ENCODE results near the gene SMG6.

Gene SMG6

GRCh38 chr17:2070241-2071023 lies 233.2 kb downstream of the SMG6 start:
- no peak for DNase-seq

- DNase-seq: no peak
Measured at GRCh38 chr17:2068519-2069051, 235.0 kb downstream of the SMG6 start.

GRCh38 chr17:2068031-2068518 lies 235.5 kb downstream of the SMG6 start:
- DNase-seq: no peak

GRCh38 chr17:2067608-2068024 lies 236.0 kb downstream of the SMG6 start:
- no peak for DNase-seq

DNA sequence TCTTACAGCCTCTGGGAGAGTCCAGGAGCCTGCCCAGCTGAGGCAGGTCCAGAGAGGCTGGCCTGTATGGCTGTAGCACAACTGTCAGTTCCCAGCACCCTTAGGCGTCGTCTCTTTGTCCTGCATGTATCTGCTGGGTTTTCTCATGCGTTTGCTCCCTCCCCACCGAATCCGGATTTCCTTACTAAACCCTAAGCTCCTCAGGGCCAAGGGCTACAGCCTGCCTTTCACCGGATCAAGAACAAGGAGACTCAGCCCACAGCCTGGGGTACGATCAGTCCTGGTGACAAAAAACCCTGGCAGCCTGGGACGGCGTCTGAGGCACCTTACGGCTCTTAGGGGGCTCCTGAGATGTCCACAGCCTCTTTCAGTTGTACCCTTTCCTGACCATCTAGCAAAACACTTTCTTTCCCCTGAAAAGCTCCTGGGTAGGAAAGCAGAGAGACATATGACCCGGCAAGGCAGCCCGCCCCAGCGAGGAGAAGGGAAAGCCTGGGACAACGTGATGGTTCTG lies 236.5 kb downstream of the SMG6 start:
- no peak for DNase-seq

- DNase-seq: no peak
Measured at GRCh38 chr17:2065949-2066400, 237.6 kb downstream of the SMG6 start.

DNA sequence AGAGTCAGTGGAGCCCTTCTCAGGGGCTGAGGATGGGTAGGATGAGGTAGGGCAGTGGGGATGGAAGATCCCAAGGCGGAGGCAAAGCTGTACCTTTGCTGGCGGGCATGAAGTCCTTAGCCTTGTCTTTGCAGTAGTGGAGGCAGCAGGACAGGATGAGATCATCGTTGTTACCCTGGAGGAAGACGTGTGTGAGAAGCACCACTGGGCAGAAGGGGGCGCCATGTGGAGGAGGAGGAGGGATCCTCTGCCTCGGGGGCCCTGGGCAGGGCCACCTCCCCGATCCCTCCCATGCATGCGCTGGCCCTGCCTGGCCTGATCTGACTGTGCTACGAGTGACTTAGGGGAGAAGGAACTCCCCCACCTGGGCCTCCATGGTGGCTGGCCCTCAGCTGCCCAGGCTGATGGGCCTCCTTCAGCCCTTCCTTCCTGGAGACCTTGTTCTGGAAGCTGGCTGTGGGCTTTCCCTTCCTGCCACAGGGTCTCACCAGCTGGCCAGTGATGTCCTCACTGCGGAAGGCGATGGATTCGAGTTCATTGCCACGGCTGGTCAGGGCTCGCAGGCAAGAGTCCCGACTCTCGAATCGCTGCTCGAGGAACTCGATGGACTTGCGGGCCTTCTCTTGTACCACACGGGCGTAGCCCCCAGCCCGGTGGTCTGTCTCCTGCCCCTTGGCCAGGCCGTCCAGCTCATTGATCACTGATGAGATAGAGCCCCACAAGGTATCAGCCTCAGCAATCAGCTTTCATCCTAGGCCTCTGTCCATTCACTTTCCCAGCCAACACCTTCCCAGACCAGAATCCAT lies 238.4 kb downstream of the SMG6 start:
- DNase-seq: no peak

DNA sequence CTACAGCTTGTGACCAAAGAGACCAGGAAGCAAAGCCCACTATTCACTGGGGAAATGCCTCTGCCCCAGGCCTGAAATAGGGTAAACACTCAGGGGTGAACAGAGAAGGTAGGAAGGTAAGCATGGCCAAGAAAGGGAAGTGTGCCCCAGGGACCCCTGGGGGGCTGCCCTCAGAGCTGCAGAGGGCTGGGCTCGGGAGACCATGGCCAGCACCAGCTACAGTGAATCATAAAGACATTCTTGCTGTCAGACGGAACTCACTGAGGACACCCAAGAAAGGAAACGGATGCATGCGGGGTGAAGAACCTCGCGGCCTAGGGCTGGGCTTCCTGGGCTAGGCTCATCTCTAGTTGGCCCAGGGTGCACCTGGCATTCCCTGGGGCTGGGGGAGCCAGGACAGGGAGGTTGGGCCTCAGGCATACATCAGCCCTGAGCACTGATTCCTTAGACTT lies 239.0 kb downstream of the SMG6 start:
- no peak for DNase-seq

GRCh38 chr17:2064147-2064489 lies 239.5 kb downstream of the SMG6 start:
- DNase-seq: no peak

DNA sequence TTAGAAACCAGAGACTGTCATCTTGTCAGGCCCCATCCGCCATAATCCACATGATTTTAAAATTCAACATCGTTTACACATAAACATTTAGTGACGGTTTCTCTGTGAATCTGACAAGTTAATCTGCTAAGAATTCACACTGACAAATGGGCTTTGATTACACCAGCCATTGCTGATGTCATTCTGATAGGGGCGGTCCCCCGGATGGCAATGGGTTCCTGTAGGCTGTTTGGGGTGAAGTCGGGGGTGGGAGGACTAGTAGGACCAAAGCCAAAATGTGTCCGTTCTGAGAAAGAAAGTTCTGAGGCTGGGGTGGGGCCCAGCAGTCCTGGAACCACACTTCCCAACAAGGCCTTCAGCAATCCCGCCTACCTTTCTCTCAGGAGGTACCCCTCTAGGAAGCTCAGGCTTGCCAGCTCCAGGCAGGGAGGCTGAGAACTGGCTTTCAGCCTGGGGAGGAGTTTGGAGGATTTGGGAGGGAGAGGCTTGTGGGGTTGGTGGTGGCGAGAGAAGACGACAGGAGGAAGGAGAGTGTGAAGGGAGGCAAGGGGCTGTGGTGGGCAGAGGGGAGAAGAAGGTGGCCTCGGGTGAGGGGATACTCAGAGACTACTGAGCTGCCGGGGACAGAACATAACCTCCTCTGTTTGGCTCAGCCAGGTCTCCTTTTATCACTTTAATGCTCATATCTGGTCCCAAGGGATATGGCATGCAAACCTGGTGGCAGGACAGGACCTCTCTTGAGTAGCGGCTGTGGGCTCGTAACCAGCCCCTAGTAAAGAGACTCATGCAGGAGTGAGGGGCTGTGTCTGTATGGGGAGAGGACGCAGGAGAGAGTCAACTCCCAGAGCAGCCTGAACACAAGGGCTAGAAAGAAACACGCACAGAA lies 240.1 kb downstream of the SMG6 start:
- DNase-seq: no peak

DNA sequence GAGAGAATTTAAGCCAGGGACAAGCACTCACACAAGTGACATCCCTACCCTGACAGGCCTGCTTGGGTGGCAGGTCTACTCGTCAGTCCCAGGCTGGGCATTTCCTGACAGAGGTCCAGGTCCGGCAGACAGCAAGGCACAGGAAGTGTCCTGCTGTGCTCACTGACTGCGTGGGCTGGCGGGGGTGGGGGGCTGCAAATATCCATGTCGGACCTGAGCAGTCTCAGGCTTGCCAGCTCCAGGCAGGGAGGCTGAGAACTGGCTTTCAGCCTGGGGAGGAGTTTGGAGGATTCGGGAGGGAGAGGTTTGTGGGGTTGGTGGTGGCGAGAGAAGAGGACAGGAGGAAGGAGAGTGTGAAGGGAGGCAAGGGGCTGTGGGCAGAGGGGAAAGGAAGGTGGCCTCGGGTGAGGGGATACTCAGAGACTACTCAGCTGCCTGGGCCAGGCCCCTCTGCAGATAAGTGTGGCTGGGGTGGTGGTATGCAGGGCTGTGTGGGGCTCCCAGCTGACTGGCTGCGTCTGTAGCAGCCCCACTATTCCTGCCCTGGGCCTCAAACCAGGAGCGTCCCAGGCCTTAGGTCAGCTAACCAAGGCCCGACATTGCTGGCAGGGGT lies 240.9 kb downstream of the SMG6 start:
- DNase-seq: no peak

- no peak for DNase-seq
Measured at GRCh38 chr17:2061441-2061958, 242.1 kb downstream of the SMG6 start.

DNA sequence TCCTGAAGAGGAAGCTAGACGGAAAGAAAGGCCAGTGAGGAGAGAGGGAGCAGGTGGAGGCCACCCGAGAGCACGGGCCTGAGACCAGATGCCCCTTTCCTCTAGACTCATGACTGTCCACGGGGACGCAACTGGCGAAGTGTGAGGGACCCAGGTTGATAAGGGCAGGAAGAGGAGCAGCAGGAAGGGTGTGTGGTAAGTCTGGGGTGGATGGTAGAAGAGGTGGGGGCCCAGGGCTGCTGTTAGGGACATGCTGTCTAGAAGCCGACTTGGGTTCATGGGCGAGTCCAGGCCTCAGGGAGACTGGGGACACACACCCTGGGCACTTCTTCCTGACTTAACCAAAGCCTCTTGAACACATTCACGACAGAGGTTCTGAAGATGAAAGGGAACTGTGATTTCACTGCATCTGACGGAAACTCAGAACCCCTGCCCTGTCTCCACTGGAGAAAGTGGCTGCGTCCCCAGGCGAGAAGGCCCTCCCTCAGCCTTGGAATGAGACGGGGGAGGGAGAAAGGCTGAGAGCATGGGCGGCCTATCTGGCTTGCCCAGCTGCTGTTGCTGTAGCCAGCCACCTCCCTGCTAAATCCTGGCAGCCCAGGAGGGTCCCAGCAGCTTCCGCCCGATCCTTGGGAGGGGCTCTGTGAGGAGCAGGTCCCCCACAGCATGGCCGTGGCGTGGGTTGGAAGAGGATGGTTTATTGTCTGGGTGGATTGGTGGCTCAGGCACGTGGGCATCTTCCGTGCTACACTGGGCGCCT lies 242.7 kb downstream of the SMG6 start:
- no peak for DNase-seq

DNA sequence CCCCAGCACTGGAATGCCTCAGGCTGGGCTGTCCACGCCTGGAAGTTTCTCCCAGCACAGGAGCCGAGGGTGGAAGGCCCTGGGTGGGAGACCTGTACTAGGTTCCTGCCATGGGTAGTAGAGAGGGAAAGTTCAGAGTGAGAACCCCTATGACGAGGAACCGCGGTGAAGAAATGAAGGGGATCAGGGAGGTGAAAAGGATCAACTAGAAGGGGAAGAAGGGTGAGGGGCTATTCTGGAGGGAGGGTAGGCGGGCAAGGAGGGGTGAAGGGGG lies 243.3 kb downstream of the SMG6 start:
- no peak for DNase-seq

DNA sequence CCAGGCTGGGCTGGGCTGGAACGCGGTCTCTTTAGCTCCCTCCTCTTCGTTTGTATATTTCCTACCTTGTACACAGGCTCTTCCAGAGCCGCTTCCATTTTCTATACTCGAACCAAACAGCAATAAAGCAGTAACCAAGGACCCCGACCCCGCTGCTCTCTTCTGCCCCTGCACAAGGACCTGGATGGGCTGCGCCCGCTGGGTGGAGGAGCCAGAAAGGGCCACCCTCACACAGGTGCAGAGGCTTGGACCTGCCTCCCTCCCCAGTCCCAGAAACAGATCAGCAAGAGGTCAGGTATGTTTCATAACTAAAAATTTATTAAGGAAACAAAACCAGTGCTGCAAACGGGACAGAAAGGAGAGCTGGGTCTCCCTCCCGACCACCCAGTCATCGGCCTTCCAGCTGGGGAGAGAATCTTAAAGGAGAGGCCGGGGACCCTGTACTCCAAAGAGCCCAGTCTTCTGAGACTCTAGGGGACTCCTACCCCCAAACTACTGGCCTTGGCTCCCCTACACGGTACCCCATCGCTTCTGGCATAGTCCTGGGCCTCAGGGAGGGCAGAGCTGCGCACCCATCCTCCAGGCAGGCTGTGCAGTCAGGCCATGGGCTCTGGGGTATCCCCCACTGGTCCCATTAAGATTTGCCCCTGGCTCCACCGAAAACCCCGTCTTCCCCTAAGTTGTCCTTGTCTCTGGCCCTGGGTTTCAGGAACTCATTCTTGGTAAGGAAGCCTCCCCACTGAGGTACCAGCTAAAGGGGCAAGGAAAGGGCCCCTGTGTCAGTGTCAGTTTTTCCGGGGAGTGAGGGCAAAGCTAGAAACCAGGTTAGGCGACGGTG lies 243.8 kb downstream of the SMG6 start:
- no peak for DNase-seq

DNA sequence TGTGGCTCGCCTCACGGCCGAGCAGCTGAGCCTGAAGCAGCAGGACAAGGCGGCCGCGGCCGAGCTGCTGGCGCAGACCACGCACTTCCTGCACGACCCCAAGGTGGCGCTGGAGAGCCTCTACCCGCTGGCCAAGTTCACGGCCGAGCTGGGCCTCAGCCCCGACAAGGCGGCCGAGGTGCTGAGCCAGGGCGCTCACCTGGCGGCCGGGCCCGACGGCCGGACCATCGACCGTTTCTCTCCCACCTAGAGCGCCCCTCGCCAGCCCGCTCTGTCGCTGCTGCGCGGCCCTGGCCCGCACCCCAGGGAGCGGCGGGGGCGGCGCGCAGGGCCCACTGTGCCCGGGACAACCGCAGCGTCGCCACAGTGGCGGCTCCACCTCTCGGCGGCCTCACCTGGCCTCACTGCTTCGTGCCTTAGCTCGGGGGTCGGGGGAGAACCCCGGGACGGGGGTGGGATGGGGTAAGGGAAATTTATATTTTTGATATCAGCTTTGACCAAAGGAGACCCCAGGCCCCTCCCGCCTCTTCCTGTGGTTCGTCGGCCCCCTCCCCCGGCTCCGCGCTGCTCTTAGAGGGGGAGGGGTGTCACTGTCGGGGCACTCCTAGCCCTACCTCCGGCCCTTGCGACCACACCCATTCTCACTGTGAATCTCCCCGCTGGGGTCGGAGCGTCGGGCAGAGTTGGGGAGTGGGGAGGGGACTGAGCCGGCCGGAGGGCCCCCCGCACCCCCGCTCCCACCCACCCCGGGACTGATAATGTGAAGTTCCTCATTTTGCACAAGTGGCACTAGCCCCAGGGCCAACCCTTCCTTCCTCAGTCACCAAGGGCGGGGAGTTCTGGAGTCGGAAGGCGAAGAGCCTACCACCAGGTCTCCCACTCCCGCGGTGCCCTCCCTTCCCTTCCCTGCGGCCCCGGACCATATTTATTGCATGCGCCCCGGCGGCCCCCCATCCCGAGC lies 244.7 kb downstream of the SMG6 start:
- no peak for DNase-seq

- DNase-seq: no peak
Measured at GRCh38 chr17:2057760-2058585, 245.6 kb downstream of the SMG6 start.

GRCh38 chr17:2057175-2057759 lies 246.3 kb downstream of the SMG6 start:
- no peak for DNase-seq
